Neural cell (in vitro differentiated cells): ENCODE results near the gene ACTN4. TPM values are rescaled to one million over a fixed set of nuclear protein-coding genes. Genes with fewer than 3 reads are reported as not detected.

Experiments used
- H2AFZ ChIP-seq: fragments of 200-600, 300-800 bp; sonication (generic), shearing (Covaris generic); 2 replicates; pipeline ENCODE4 v1.6.0; 2014; ENCODE audit warnings: low read depth, mild to moderate bottlenecking, antibody characterized with exemption, low read length, moderate library complexity
- H3F3A ChIP-seq: fragments of 200-600 bp; shearing (Covaris generic); 2 replicates; pipeline ENCODE4 v1.6.1; 2016; ENCODE audit warnings: mild to moderate bottlenecking, moderate library complexity, mixed read lengths, antibody characterized with exemption, low read length; ENCODE audit not compliant: insufficient read depth, poor library complexity, severe bottlenecking
- H3K27ac ChIP-seq: fragments of 200-600, 300-800 bp; sonication (generic), shearing (Covaris generic); 2 replicates; pipeline ENCODE4 v1.5.1; 2014; ENCODE audit warnings: mild to moderate bottlenecking, low read length, moderate library complexity
- H3K27me3 ChIP-seq: fragments of 300-800, 200-600 bp; sonication (generic), shearing (Covaris generic); 2 replicates; pipeline ENCODE4 v1.6.0; 2014; ENCODE audit warnings: mild to moderate bottlenecking, low read depth, low read length, moderate library complexity; ENCODE audit not compliant: insufficient read depth
- H3K36me3 ChIP-seq: fragments of 300-800, 200-600 bp; sonication (generic), shearing (Covaris generic); 2 replicates; pipeline ENCODE4 v1.5.1; 2014; ENCODE audit warnings: mild to moderate bottlenecking, antibody characterized with exemption, low read length, moderate library complexity; ENCODE audit not compliant: insufficient read depth
- H3K4me2 ChIP-seq: fragments of 300-800, 200-600 bp; sonication (generic), shearing (Covaris generic); 2 replicates; pipeline ENCODE4 v1.6.0; 2014; ENCODE audit warnings: mild to moderate bottlenecking, low read length
- H3K4me3 ChIP-seq: fragments of 300-800, 200-600 bp; sonication (generic), shearing (Covaris generic); 2 replicates; pipeline ENCODE4 v1.5.1; 2014; ENCODE audit warnings: mild to moderate bottlenecking, low read length, moderate library complexity
- H3K79me2 ChIP-seq: fragments of 200-600 bp; shearing (Covaris generic); replicated peaks from 2 replicates; pipeline ENCODE4 v1.6.0; 2014; ENCODE audit warnings: mild to moderate bottlenecking, low read length, moderate library complexity; ENCODE audit not compliant: insufficient read depth
- H3K9ac ChIP-seq: fragments of 300-800, 200-600 bp; sonication (generic), shearing (Covaris generic); 2 replicates; pipeline ENCODE4 v1.6.1; 2016; ENCODE audit warnings: mild to moderate bottlenecking, low read length, mixed read lengths
- H3K9me2 ChIP-seq: fragments of 200-600 bp; shearing (Covaris generic); 2 replicates; pipeline ENCODE4 v1.6.1; 2016; ENCODE audit warnings: mild to moderate bottlenecking, low read length, mixed read lengths; ENCODE audit not compliant: insufficient read depth
- H3K9me3 ChIP-seq: fragments of 200-600, 300-800 bp; sonication (generic), shearing (Covaris generic); 2 replicates; pipeline ENCODE4 v1.6.1; 2016; ENCODE audit warnings: mild to moderate bottlenecking, mixed run types, low read length, moderate library complexity, mixed read lengths
- H4K20me1 ChIP-seq: fragments of 200-600 bp; shearing (Covaris generic); 2 replicates; pipeline ENCODE4 v1.6.1; 2016; ENCODE audit warnings: mild to moderate bottlenecking, mixed run types; ENCODE audit not compliant: insufficient read depth
- EP300 ChIP-seq: fragments of 450-650 bp; conservative IDR thresholded peaks from 2 replicates; pipeline ENCODE4 v1.6.1; 2014; ENCODE audit warnings: antibody characterized with exemption, mild to moderate bottlenecking, moderate library complexity; ENCODE audit not compliant: poor library complexity, severe bottlenecking
- EZH2 ChIP-seq: fragments of 200-600, 300-800 bp; shearing (Covaris generic), sonication (generic); IDR thresholded peaks from 2 replicates; pipeline ENCODE4 v1.6.1; 2014; ENCODE audit warnings: antibody characterized with exemption, low read length, borderline replicate concordance, mild to moderate bottlenecking; ENCODE audit not compliant: insufficient read depth, poor library complexity, severe bottlenecking
- MXI1 ChIP-seq: fragments of 450-650 bp; conservative IDR thresholded peaks from 2 replicates; pipeline ENCODE4 v1.6.1; 2014; ENCODE audit warnings: antibody characterized with exemption, mild to moderate bottlenecking; ENCODE audit not compliant: poor library complexity, severe bottlenecking
- POLR2AphosphoS5 ChIP-seq: IDR thresholded peaks from 2 replicates; pipeline ENCODE4 v1.6.1; 2012
- RAD21 ChIP-seq: fragments of 450-650 bp; conservative IDR thresholded peaks from 2 replicates; pipeline ENCODE4 v1.6.1; 2014; ENCODE audit warnings: antibody characterized with exemption, mild to moderate bottlenecking, moderate library complexity
- REST ChIP-seq: IDR thresholded peaks from 2 replicates; pipeline ENCODE4 v1.6.1; 2012; ENCODE audit warnings: borderline replicate concordance
- SMC3 ChIP-seq: fragments of 450-650 bp; conservative IDR thresholded peaks from 2 replicates; pipeline ENCODE4 v1.6.1; 2014; ENCODE audit warnings: antibody characterized with exemption, mild to moderate bottlenecking, moderate library complexity; ENCODE audit not compliant: poor library complexity
- TAF1 ChIP-seq: IDR thresholded peaks from 2 replicates; pipeline ENCODE4 v1.6.1; 2012; ENCODE audit warnings: low read depth
- polyA plus RNA-seq: library from polyadenylated mRNA; depleted of rRNA; stranded (reverse); fragments of >200 nt; gene quantifications from 2 replicates; pipeline ENCODE4 v1.2.3, GENCODE V29; 2014
- TF ChIP-seq, protein P1 (sequence below): fragments of 450-650 bp; IDR thresholded peaks from 2 replicates; pipeline ENCODE4 v1.5.1; 2014; ENCODE audit warnings: antibody characterized with exemption, mild to moderate bottlenecking, moderate library complexity; ENCODE audit not compliant: poor library complexity, severe bottlenecking

Gene ACTN4
- polyA plus RNA-seq, 1 donor from 2014 or later = 54.0 TPM

DNA sequence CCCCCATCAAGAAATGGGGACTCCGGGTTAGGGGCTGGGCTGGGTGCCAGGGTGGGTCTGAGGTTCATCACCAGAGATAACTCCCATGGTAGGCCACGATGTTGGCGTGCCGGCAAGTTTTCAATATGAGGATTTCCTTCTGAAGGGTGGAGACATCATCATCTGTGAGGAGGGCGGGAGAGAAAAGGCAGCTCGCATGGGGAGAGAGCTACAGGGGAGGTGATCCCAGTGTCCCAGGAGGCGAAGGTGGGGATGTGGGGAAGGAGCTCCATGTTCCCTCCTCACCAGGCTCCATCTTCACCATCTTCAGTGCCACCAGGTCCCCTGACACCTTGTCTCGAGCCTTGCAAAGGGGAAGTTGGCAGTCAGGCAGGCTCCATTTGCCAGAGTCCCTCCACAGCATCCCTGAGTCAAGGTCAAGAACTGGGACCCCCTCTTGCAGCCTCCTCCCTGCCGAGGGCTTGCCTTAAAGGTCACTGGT is 30.1 kb upstream of the ACTN4 start:
- H3K9ac ChIP-seq = no peak overlapping the region
- no peaks in the 10 kb centered on the region for H4K20me1 ChIP-seq
- H3K9me3 ChIP-seq = no peaks in the 10 kb centered on the region
- no peak overlapping the region for H3K27ac ChIP-seq
- H3K27me3 ChIP-seq = no peaks in the 10 kb centered on the region
- H3K4me2 ChIP-seq = no peak overlapping the region
- H3K36me3 ChIP-seq = no peaks in the 10 kb centered on the region
- H2AFZ ChIP-seq = no peak overlapping the region
- no peaks in the 10 kb centered on the region for H3F3A ChIP-seq
- TF ChIP-seq, protein P1, sequence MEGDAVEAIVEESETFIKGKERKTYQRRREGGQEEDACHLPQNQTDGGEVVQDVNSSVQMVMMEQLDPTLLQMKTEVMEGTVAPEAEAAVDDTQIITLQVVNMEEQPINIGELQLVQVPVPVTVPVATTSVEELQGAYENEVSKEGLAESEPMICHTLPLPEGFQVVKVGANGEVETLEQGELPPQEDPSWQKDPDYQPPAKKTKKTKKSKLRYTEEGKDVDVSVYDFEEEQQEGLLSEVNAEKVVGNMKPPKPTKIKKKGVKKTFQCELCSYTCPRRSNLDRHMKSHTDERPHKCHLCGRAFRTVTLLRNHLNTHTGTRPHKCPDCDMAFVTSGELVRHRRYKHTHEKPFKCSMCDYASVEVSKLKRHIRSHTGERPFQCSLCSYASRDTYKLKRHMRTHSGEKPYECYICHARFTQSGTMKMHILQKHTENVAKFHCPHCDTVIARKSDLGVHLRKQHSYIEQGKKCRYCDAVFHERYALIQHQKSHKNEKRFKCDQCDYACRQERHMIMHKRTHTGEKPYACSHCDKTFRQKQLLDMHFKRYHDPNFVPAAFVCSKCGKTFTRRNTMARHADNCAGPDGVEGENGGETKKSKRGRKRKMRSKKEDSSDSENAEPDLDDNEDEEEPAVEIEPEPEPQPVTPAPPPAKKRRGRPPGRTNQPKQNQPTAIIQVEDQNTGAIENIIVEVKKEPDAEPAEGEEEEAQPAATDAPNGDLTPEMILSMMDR = no peak
- TF ChIP-seq POLR2AphosphoS5 (no peak), EP300 (no peak), REST (no peak), SMC3 (no peak), TAF1 (no peak), MXI1 (no peak), EZH2 (no peak), RAD21 (no peak)
- H3K4me3 ChIP-seq = no peak overlapping the region
- peaks cover 11% of the 10 kb centered on the region for H3K79me2 ChIP-seq
- H3K9me2 ChIP-seq = no peaks in the 10 kb centered on the region

GRCh38 chr19:38617764-38618589 is 29.5 kb upstream of the ACTN4 start, which contains the start of gene MAP4K1:
Gene MAP4K1 (minus strand): TSS chr19:38617953. CDS start chr19:38617895, 58 bp downstream.
- Histone ChIP-seq H3K4me2 (peak within 1 kb of the TSS; percentile 4), H4K20me1 (no peaks in the 10 kb centered on the region), H3K27me3 (no peaks in the 10 kb centered on the region), H3K9me3 (no peaks in the 10 kb centered on the region), H3K9ac (peak within 1 kb of the TSS; percentile 73), H3K36me3 (no peaks in the 10 kb centered on the region), H2AFZ (peak within 1 kb of the TSS; percentile 30), H3K79me2 (peaks cover 11% of the 10 kb centered on the region), H3F3A (no peaks in the 10 kb centered on the region), H3K9me2 (no peaks in the 10 kb centered on the region), H3K4me3 (peak within 1 kb of the TSS; percentile 76), H3K27ac (peak within 1 kb of the TSS; percentile 85)
- TF ChIP-seq MXI1 (no peak), EP300 (no peak), EZH2 (no peak), POLR2AphosphoS5 (no peak), TAF1 (no peak), RAD21 (no peak), REST (no peak), SMC3 (no peak)
- TF ChIP-seq, protein P1 = no peak
